GM18508 (cell line): Measurements from ENCODE around the gene AGTRAP.

Experiments used
- ATAC-seq: cut with Tn5 transposase; IDR thresholded peaks from one replicate; pipeline ENCODE4 v1.9.1; 2021; ENCODE audit warnings: moderate number of reproducible peaks; ENCODE audit not compliant: insufficient read depth, unreplicated experiment

Gene AGTRAP

GRCh38 chr1:11735854-11736745, at the start of gene AGTRAP:
Gene AGTRAP, plus strand, starts transcription at chr1:11736136. Its CDS starts 73 bp downstream, at chr1:11736209.
- ATAC-seq: no peak

GRCh38 chr1:11688506-11688905, 47.4 kb upstream of the AGTRAP start:
- ATAC-seq: no peak

DNA sequence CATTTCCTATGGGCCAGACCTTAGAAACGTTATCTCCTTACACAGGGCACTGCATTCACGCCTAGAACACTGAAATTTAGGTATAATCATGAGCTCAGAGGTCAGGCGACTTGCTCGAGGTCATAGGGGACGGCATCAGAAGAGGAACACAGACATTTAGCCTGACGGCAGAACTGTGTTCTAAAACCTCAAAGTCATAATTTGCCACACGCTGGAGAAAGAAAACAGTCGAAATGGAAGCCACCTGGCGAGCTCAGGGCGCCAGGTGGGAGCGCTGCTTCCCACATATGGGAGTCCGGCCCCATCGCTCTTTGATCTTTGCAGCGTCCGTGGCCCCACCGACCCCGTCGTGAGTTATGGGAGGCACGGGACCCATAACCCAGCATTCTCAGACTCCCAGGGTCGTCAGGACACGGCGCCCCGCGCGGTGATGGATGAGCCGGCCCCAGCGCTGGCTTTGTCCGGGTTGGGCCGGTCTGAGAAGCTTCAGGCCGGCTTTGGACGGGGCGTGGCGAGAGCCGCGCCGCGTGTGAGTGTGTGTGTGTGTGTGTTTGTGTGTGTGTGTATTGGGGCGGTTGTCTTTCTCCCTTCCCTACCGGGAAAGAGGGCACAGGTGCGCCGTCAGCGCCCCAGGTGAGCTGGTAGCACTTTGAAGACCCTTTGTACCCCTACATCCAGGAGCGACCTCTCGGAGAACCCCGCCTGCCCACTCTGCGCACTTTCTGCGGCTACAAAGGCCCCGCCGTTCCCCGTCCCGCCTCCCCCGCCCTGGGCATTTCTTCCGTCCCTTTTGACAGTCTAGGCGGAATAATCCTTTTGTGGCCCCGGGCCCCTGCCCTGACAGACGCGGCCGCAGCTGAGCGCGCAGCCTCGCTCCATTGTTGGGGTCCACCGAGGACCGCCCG, 45.3 kb upstream of the AGTRAP start:
- ATAC-seq: no peak

- no peak for ATAC-seq
These were observed 44.5 kb upstream of the AGTRAP start, which contains the start of gene DRAXIN for GRCh38 chr1:11691302-11691914. Gene DRAXIN, plus strand, starts transcription at chr1:11691710. Its CDS starts 14,549 bp downstream, at chr1:11706259.

- ATAC-seq: no peak
These were observed 43.8 kb upstream of the AGTRAP start for GRCh38 chr1:11691928-11692711.

DNA sequence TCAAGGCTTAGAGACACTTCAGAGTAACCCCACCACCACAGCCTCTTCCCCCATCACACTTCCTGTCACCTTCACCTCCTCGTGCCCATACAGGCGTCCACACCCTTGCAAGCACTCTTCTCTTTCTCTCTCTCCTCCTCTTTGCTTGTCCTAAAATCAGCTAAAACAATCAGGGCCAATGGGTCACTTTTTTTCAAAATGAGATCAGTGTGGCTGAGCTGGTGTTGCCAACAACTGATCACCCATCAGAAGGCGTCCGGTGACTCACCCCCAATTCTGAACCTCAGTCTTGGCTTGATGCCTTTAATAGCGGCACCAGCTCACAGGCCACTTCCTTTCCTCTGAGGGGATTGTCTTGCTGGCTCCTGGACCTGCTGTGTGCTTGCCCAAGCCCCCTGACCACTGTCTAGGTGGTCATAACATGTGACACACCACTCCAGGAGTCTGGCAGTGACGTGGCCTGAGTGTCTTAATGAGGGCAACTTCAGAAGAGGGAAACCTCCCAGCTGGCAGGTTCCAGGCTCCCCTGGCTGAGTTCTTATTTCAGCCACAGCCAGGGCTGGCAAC, 42.8 kb upstream of the AGTRAP start:
- no peak for ATAC-seq

DNA sequence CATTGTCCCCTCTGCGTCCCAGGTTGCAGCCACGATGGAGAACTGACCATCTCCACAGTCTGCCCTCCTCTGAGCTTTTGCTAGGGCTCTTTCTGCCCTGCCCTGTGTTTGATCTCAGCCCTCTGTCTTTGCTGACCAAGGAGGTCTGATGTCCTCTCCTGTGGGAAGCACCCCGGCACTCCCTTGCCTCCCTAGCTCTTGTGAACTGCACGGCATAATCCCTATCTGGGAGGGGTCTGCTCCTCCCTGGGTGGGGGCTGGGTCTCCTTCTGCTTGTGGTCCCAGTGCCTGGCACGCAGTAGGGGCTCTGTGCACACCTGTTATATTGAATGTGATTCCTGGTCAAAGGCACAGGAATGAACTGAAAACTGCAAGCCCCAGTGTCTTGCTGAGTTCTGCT, 42.0 kb upstream of the AGTRAP start:
- no peak for ATAC-seq

DNA sequence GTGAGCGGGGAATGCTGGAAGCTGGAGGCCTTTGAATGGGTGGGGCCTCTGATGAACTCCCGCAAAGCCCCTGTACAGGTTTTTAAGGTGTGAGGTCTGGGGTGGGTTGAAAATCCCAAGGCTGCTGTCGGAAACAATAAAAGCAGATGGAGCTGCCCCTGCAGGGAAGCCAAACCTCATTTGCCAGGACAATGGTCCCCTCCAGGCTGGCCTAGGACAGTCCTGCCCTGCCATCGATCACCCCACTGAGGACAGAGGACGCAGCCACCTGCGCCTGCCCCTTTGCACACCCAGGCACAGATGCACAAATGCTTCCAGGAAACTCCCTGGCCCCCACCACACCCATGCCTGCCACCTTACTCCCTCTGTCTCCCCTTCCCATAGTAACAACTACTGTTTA, 40.1 kb upstream of the AGTRAP start:
- no peak for ATAC-seq

- no peak for ATAC-seq
These were observed 38.6 kb upstream of the AGTRAP start for GRCh38 chr1:11697188-11697892.

DNA sequence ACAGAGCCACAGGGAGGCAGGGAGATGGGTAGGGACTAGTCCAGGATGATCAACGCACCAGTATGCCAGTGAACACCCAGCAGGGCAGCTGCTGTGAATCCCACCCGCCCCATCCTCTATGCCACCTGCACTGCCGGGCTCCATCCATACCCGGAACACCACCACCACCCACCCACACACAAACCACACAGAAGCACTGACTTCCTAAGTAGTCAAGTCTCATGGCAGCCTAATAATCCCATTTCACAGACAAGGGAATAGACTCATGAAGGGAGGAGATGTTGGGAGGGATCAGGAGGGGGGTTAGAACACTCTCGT, 38.1 kb upstream of the AGTRAP start:
- ATAC-seq: no peak

DNA sequence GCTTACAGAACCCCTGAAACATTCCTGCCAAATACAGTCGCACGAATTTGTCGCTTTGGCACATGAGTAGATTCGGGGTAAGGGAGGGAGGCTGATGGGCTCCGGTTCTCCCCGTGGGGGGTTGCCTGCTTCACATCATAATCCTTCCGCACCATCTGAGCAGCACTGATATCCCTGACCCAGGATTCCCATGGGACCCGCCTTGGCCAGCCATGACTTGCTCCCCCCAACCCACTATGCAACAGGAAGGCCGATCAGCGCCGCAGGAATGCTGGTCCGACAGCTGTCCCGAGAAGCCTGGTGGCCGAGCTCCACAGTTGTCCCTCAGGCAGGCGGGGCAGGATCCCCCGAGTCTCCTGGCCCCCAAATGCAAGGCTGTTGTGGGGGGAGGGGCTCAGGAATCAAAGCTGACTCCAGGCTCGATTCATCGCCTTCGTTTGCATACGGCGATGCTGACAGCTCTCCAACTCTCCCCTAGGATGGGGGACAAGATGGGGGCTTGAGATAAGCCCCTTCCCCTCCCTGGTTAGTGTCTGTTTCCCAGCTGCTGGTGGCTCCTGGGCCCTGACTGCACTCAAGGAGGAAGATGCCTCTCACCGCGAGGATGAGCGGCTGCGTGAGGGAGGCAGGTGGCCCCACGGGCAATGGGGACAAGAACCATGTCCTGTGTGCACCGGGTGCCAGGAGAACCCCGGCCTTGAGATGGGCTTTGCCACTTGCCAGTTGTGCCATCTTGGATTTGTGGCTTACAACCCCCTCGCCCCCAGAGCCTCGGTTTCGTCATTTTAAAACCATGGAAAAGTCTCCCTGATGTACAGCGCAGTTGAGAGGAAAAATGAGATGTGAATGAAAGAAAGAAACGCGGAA, 35.1 kb upstream of the AGTRAP start:
- ATAC-seq: no peak

DNA sequence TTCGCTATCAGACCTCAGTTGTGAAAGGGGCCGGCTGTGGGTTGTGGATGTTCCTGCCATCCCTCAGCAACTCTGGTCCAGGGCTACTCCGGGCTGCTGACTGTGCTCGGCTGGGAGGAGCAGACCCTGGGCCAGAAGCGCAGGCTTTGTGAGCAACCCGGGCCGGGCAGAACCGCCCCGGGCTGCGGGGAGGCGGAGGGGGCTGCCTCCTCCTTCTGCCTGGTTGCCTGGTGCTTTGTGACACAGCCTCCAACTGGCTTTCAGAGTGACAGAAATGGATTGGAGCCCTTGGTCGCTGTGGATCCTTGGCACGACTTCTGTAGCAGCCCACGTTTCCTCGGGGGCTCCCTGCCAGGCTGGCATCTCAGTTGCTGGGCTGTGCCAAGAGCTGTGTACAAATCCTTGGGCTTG, 34.4 kb upstream of the AGTRAP start:
- no peak for ATAC-seq

GRCh38 chr1:11701981-11702803, 33.7 kb upstream of the AGTRAP start:
- ATAC-seq: no peak

DNA sequence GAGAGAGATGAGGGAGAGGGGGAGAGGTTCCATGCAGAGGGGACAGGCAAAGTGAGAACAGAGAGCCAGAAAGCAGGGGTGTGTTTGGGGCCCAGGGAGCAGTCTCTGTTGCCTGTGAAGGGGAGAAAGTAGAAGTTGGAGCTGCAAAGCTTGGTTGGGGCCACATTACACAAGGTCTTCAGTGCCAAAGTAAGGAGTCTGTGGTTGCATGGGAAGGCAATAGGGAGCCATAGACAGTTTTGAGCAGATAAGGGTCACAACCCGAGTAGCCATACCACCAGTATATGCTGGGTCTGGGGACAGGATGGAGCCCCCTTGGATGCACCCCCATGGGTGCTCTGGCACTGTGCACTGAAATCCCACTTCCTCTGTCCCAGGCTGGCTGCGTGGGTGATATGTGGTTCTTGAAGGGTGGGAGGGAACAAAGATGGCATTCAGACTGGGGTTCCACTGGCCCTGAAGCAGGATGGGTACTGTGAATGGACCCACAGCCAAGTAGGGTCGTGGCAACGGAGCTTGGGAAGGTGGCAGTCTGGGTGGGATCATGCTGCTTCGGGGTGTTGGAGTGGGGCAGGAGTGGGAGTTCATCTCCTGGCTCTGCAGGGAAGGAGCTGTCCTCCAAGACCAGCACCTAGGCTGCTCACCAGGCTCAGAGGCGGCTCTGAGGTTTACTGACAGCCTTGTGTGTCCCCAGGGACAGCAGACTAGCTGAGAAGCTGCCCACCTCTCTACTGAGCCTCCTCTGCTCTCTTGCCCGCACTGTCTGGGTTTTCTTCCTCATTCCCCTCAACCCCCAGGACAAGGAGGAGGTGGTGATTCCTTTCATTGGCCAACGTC, 32.4 kb upstream of the AGTRAP start:
- ATAC-seq: no peak

DNA sequence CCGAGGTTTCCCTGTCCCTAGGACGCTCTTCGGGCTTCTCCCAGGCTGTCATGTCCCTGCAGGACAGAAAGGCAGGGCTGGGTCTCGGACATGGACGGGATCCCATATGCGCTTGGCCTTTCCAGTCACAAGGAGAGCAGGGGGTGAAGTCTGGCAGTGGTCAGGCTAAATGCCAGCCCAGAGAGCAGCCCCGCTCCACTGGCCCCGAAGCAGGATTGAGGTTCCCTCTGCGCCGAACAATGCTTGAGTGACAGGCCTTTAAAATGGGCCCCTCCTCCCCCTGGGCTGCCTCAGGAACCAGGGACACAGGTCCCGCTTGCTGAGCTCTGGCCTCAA, 31.8 kb upstream of the AGTRAP start:
- no peak for ATAC-seq

DNA sequence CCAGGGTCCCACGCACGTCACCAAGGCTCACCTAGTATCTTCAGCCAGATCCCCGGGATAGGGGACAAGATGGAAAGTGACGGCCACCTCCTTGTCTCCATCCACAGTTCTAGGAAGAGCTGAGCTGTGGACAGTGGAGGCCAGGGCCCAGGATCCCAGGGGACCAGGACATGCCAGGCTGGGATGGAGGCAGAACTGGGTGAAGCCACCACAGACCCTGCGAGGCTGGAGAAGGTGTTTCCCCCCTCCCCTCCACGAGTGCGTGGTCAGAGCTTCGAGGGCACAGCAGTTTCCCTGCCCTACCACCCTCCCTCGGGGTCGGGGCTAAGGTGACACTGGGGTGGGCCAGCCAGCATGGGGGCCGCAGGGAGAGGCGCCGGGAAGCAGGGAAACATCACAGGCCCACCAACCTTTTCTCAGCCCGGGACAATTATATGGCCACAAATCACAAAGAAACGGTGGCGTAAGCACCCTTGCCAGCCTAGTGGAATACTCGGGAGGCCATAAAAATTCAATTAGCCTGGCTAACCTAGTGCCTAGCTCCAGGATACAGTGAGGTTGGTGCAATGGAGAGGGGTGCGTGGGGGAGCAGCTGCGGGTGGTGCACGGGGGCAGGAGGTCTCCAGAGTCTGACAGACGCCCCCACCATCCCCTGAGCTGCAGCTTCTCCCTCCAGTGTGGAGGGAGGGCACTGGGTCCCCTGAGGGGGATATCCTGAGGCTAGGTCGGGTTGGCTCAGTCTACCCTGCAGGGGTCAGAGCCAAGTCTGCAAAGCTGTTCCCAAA, 31.1 kb upstream of the AGTRAP start:
- no peak for ATAC-seq
